AG04450 (cell line): ENCODE measurements around the gene PIR. TPM values are rescaled to one million over a fixed set of nuclear protein-coding genes. Genes with fewer than 3 reads are reported as not detected.

Source experiments
- CTCF ChIA-PET: fragments of 300-600, 350-600 bp; formaldehyde crosslinking; extraction: SDS; loops from one replicate; lab custom pipeline; 2022; ENCODE audit warnings: antibody characterized with exemption, inconsistent platforms; lab: Charles Lee
- POLR2A ChIA-PET: fragments of 350-600 bp; formaldehyde crosslinking; extraction: SDS; loops from one replicate; lab custom pipeline; 2021; ENCODE audit warnings: antibody characterized with exemption, inconsistent platforms; lab: Yijun Ruan, JAX
- DNase-seq: peaks from one replicate; pipeline ENCODE4 v3.0.0-alpha.2; 2011; ENCODE audit warnings: low read depth, low spot score
- H3K27ac ChIP-seq: one replicate; pipeline ENCODE4 v1.5.1; 2012; ENCODE audit warnings: low read depth, low read length, control low read depth
- H3K27me3 ChIP-seq: one replicate; pipeline ENCODE4 v1.6.0; 2012; ENCODE audit warnings: low read length; ENCODE audit not compliant: control insufficient read depth, insufficient read depth
- H3K4me3 ChIP-seq: 2 replicates; pipeline ENCODE4 v1.5.1; 2011; ENCODE audit warnings: mild to moderate bottlenecking, low read depth, low read length, control low read depth
- H3K9me3 ChIP-seq: 2 replicates; pipeline ENCODE4 v1.5.1; 2012; ENCODE audit warnings: low read length; ENCODE audit not compliant: control insufficient read depth, insufficient read depth
- polyA plus RNA-seq: library from polyadenylated mRNA; depleted of rRNA; stranded (reverse); fragments of >200 nt; gene quantifications from 2 replicates; pipeline ENCODE4 v1.2.3, GENCODE V29; 2011
- TF ChIP-seq, protein P1 (sequence below): IDR thresholded peaks from 2 replicates; pipeline ENCODE4 v1.5.1; 2011; ENCODE audit warnings: low read depth, low read length, control low read depth, inconsistent platforms

PIR gene
- polyA plus RNA-seq, 1 experiment, result 42.5 TPM

GRCh38 chrX:15475486-15475885, 17.6 kb downstream of the PIR start:
- ChIA-PET CTCF (interaction anchor here (4.8 kb wide), 1 partner anchor 126 kb away, joined by 32 read pairs; no protein-coding TSS in a partner anchor), POLR2A (no interaction called here)
- Histone ChIP-seq H3K4me3 (no peak overlapping the region), H3K9me3 (no peaks in the 10 kb centered on the region), H3K27ac (no peak overlapping the region), H3K27me3 (no peaks in the 10 kb centered on the region)
- no peak for DNase-seq
- TF ChIP-seq, protein P1, sequence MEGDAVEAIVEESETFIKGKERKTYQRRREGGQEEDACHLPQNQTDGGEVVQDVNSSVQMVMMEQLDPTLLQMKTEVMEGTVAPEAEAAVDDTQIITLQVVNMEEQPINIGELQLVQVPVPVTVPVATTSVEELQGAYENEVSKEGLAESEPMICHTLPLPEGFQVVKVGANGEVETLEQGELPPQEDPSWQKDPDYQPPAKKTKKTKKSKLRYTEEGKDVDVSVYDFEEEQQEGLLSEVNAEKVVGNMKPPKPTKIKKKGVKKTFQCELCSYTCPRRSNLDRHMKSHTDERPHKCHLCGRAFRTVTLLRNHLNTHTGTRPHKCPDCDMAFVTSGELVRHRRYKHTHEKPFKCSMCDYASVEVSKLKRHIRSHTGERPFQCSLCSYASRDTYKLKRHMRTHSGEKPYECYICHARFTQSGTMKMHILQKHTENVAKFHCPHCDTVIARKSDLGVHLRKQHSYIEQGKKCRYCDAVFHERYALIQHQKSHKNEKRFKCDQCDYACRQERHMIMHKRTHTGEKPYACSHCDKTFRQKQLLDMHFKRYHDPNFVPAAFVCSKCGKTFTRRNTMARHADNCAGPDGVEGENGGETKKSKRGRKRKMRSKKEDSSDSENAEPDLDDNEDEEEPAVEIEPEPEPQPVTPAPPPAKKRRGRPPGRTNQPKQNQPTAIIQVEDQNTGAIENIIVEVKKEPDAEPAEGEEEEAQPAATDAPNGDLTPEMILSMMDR, result no peak

DNA sequence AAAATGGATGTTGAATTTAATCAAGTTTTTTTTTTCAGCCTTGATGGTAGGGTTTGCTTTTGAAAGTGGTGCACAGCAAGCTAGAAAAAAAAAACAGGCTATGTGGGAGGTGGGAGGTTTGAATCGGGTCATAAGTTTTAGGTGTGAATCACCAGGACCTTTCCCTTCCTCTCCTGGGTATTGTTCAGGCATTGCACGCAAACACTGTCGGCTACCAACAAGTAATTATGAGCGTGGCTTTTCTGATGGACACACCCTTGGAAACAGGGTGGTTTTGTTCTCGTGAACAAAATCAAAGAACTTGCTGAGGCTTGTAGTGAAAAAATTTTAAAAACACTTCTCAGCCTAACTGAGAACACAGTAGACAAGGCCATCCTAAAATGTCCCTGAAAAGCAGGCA, 18.1 kb downstream of the PIR start:
- no peak overlapping the region for H3K27ac ChIP-seq
- H3K27me3 ChIP-seq, result no peaks in the 10 kb centered on the region
- POLR2A ChIA-PET, result no interaction called here
- no peak overlapping the region for H3K4me3 ChIP-seq
- CTCF ChIA-PET, result interaction anchor here (0.8 to 4.8 kb wide), 2 partner anchors 91 to 125 kb away, joined by 3 to 32 read pairs; no protein-coding TSS in a partner anchor
- no peaks in the 10 kb centered on the region for H3K9me3 ChIP-seq
- TF ChIP-seq, protein P1, result no peak
- no peak for DNase-seq

- ChIA-PET POLR2A (no interaction called here), CTCF (interaction anchor here (4.8 kb wide), 1 partner anchor 124 kb away, joined by 32 read pairs; no protein-coding TSS in a partner anchor)
- DNase-seq, result no peak
- Histone ChIP-seq H3K9me3 (no peaks in the 10 kb centered on the region), H3K4me3 (no peak overlapping the region), H3K27me3 (no peaks in the 10 kb centered on the region), H3K27ac (no peak overlapping the region)
- TF ChIP-seq, protein P1, result no peak
Observed at GRCh38 chrX:15474028-15474427, 19.1 kb downstream of the PIR start.

DNA sequence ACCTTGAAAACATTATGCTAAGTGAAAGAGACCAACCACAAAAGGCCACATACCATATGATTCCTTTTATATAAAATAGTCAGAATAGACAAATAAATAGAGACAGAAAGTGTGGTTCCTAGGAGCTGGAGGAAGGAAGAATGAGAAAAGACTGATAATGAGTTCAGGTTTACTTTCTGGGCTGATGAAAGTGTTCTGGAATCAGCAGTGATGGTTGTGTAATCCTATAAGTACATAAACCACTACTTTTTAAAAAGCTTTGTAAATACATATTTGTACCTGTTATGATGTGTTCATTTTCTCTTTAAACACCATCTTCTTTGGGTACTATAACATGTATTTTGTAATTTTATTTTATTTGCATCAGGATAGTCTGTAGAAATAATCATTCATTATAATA, 20.6 kb downstream of the PIR start:
- TF ChIP-seq, protein P1, result no peak
- ChIA-PET CTCF (interaction anchor here (2.3 kb wide), 1 partner anchor 123 kb away, joined by 21 read pairs; no protein-coding TSS in a partner anchor), POLR2A (no interaction called here)
- no peaks in the 10 kb centered on the region for H3K9me3 ChIP-seq
- no peak overlapping the region for H3K27ac ChIP-seq
- no peaks in the 10 kb centered on the region for H3K27me3 ChIP-seq
- DNase-seq, result no peak
- no peak overlapping the region for H3K4me3 ChIP-seq

- CTCF ChIA-PET, result interaction anchor here (0.5 to 2.3 kb wide), 17 partner anchors 10 to 295 kb away, joined by 3 to 21 read pairs (median 4); no protein-coding TSS in a partner anchor
- Histone ChIP-seq H3K9me3 (no peaks in the 10 kb centered on the region), H3K27me3 (no peaks in the 10 kb centered on the region), H3K27ac (no peak overlapping the region), H3K4me3 (no peak overlapping the region)
- no peak for DNase-seq
- TF ChIP-seq, protein P1, result peak; percentile 81
- POLR2A ChIA-PET, result no interaction called here
Observed at GRCh38 chrX:15471028-15471427, 22.1 kb downstream of the PIR start.
